HepG2 (cell line): Measurements from ENCODE around the gene GPATCH3. TPM values are rescaled to one million over a fixed set of nuclear protein-coding genes. Genes with fewer than 3 reads are reported as not detected.

ENCODE experiments used
- AKNA ChIP-seq: sonication (generic); formaldehyde crosslinking; IDR thresholded peaks from 2 replicates; pipeline ENCODE4 v1.4.0; 2020; ENCODE audit warnings: missing genetic modification reagents, borderline replicate concordance
- CREB1 ChIP-seq, 2 experiments: fragments of 450-650 bp in 1 of 2; IDR thresholded peaks; 2 replicates each; pipeline ENCODE4 v1.6.1; 2016 to 2017; ENCODE audit warnings: control low read depth in 1 of 2, mild to moderate bottlenecking in 1 of 2, missing compliant biosample characterization in 1 of 2, missing genetic modification characterization in 1 of 2
- HOXA5 ChIP-seq: sonication (generic); formaldehyde crosslinking; IDR thresholded peaks from 2 replicates; pipeline ENCODE4 v1.4.0; 2020; ENCODE audit warnings: missing genetic modification reagents
- IRX3 ChIP-seq: sonication (generic); formaldehyde crosslinking; IDR thresholded peaks from 2 replicates; pipeline ENCODE4 v1.8.1; 2023; ENCODE audit warnings: mild to moderate bottlenecking, low read depth, missing genetic modification reagents, borderline replicate concordance
- MEIS2 ChIP-seq: sonication (generic); formaldehyde crosslinking; IDR thresholded peaks from 2 replicates; pipeline ENCODE4 v1.9.0; 2021; ENCODE audit warnings: mild to moderate bottlenecking, missing genetic modification reagents
- NR2C2 ChIP-seq: sonication (generic); formaldehyde crosslinking; IDR thresholded peaks from 2 replicates; pipeline ENCODE4 v1.4.0; 2020; ENCODE audit warnings: missing genetic modification reagents, mild to moderate bottlenecking, moderate library complexity, borderline replicate concordance
- REXO4 ChIP-seq: sonication (generic); formaldehyde crosslinking; IDR thresholded peaks from 2 replicates; pipeline ENCODE4 v1.8.0; 2022; ENCODE audit warnings: missing genetic modification reagents, mild to moderate bottlenecking, borderline replicate concordance
- RXRB ChIP-seq: IDR thresholded peaks from 2 replicates; pipeline ENCODE4 v1.6.1; 2016; ENCODE audit warnings: borderline replicate concordance, missing genetic modification reagents, missing compliant biosample characterization
- ZBTB8A ChIP-seq: sonication (generic); formaldehyde crosslinking; IDR thresholded peaks from 2 replicates; pipeline ENCODE4 v1.4.0; 2020; ENCODE audit warnings: mild to moderate bottlenecking, low read depth, missing genetic modification reagents, borderline replicate concordance
- ZFYVE20 ChIP-seq: sonication (generic); formaldehyde crosslinking; IDR thresholded peaks from 2 replicates; pipeline ENCODE4 v1.8.0; 2023; ENCODE audit warnings: low read depth, mild to moderate bottlenecking, moderate library complexity, missing genetic modification reagents, borderline replicate concordance
- ZNF547 ChIP-seq: sonication (generic); formaldehyde crosslinking; IDR thresholded peaks from 2 replicates; pipeline ENCODE4 v1.5.1; 2020; ENCODE audit warnings: mild to moderate bottlenecking, missing genetic modification reagents
- ZNF557 ChIP-seq: sonication (generic); formaldehyde crosslinking; IDR thresholded peaks from 2 replicates; pipeline ENCODE4 v1.4.0; 2020; ENCODE audit warnings: missing genetic modification reagents
- ZNF605 ChIP-seq: sonication (generic); formaldehyde crosslinking; IDR thresholded peaks from 2 replicates; pipeline ENCODE4 v1.8.0; 2022; ENCODE audit warnings: mild to moderate bottlenecking, missing genetic modification reagents
- polyA plus RNA-seq, 8 experiments: library from polyadenylated mRNA; depleted of rRNA in 3 of 8; stranded (reverse) in 7 of 8; unstranded in 1 of 8; fragments of >200 nt; fragmentation: Illumina TruSeq in 4 of 8; extraction: Trizol in 4 of 8; gene quantifications; 2 replicates each; pipeline versions ENCODE4 v1.2.1 to v1.2.3, GENCODE V29; 2011 to 2016; ENCODE audit warnings: low read depth in 4 of 8, missing spikeins in 1 of 8, mixed read lengths in 1 of 8; ENCODE audit not compliant: insufficient read depth in 1 of 8
- total RNA-seq, 5 experiments: library from RNA; depleted of rRNA; stranded (reverse); fragments of >200 nt; fragmentation: Illumina TruSeq; extraction: Trizol; gene quantifications; 2 replicates each; pipeline ENCODE4 v1.2.3, GENCODE V29; 2016; ENCODE audit warnings: low read depth in 1 of 5
- TF ChIP-seq, protein P1 (sequence below): sonication (generic); formaldehyde crosslinking; IDR thresholded peaks from one replicate; pipeline ENCODE4 v1.5.1; 2020; ENCODE audit warnings: mild to moderate bottlenecking, missing genetic modification reagents; ENCODE audit errors: not compliant biosample characterization

Gene GPATCH3
- total and polyA plus RNA-seq, 2 of the 13 experiments (the other 11 are each of a cell fraction or from before 2014, with no cell fraction given): 8.3 to 11.0 TPM

GRCh38 chr1:26889551-26890466, 10.5 kb downstream of the GPATCH3 start, which contains the start of gene GPN2 (continued):
- TF ChIP-seq AKNA (CRISPR knock-in tag) (no peak), REXO4 (CRISPR knock-in tag) (no peak; the same call in 1 of the 2 replicates), ZNF605 (CRISPR knock-in tag) (0 out of 2 replicates have a peak, but pooled peaks have one; percentile 63), ZNF557 (CRISPR knock-in tag) (no peak), ZNF547 (peak; percentile 65), NR2C2 (peak; percentile 75), RXRB (no peak), IRX3 (CRISPR knock-in tag) (0 out of 2 replicates have a peak, but pooled peaks have one; percentile 57), ZFYVE20 (CRISPR knock-in tag) (peak; percentile 85), ZBTB8A (CRISPR knock-in tag) (0 out of 2 replicates have a peak, but pooled peaks have one; percentile 83), MEIS2 (CRISPR knock-in tag) (peak; percentile 69), HOXA5 (CRISPR knock-in tag) (peak; percentile 85), CREB1 (IDR thresholded peaks at IDR 0.05) (no peak), CREB1 (CRISPR knock-in tag; IDR thresholded peaks at IDR 0.05) (peak; percentile 81)
- TF ChIP-seq, protein P1, sequence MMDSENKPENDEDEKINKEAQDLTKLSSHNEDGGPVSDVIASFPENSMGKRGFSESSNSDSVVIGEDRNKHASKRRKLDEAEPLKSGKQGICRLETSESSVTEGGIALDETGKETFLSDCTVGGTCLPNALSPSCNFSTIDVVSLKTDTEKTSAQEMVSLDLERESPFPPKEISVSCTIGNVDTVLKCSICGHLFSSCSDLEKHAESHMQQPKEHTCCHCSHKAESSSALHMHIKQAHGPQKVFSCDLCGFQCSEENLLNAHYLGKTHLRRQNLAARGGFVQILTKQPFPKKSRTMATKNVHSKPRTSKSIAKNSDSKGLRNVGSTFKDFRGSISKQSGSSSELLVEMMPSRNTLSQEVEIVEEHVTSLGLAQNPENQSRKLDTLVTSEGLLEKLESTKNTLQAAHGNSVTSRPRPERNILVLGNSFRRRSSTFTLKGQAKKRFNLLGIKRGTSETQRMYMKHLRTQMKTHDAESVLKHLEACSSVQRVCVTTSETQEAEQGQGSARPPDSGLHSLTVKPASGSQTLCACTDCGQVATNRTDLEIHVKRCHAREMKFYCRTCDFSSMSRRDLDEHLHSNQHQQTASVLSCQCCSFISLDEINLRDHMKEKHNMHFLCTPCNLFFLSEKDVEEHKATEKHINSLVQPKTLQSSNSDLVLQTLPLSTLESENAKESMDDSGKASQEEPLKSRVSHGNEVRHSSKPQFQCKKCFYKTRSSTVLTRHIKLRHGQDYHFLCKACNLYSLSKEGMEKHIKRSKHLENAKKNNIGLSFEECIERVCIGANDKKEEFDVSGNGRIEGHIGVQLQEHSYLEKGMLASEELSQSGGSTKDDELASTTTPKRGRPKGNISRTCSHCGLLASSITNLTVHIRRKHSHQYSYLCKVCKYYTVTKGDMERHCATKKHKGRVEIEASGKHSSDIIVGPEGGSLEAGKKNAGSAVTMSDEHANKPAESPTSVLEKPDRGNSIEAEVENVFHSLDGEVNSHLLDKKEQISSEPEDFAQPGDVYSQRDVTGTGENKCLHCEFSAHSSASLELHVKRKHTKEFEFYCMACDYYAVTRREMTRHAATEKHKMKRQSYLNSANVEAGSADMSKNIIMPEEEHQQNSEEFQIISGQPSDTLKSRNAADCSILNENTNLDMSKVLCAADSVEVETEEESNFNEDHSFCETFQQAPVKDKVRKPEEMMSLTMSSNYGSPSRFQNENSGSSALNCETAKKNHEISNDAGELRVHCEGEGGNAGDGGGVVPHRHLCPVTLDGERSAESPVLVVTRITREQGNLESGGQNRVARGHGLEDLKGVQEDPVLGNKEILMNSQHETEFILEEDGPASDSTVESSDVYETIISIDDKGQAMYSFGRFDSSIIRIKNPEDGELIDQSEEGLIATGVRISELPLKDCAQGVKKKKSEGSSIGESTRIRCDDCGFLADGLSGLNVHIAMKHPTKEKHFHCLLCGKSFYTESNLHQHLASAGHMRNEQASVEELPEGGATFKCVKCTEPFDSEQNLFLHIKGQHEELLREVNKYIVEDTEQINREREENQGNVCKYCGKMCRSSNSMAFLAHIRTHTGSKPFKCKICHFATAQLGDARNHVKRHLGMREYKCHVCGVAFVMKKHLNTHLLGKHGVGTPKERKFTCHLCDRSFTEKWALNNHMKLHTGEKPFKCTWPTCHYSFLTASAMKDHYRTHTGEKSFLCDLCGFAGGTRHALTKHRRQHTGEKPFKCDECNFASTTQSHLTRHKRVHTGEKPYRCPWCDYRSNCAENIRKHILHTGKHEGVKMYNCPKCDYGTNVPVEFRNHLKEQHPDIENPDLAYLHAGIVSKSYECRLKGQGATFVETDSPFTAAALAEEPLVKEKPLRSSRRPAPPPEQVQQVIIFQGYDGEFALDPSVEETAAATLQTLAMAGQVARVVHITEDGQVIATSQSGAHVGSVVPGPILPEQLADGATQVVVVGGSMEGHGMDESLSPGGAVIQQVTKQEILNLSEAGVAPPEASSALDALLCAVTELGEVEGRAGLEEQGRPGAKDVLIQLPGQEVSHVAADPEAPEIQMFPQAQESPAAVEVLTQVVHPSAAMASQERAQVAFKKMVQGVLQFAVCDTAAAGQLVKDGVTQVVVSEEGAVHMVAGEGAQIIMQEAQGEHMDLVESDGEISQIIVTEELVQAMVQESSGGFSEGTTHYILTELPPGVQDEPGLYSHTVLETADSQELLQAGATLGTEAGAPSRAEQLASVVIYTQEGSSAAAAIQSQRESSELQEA (CRISPR knock-in tag): peak; percentile 87
